Sigmoid colon (tissue), 4 donors: ENCODE results near the gene NTRK1.

Experiments
- POLR2A ChIP-seq, 2 donors: fragments of 450-650 bp; IDR thresholded peaks; one replicate each; pipeline ENCODE4 v1.6.1; 2016; ENCODE audit warnings: antibody characterized with exemption in 2 of 2, mild to moderate bottlenecking in 2 of 2, moderate library complexity in 2 of 2
- POLR2AphosphoS5 ChIP-seq, 4 donors: sonication (generic); formaldehyde crosslinking; IDR thresholded peaks; one replicate each; pipeline ENCODE4 v1.6.1; 2017; ENCODE audit warnings: antibody characterized with exemption in 4 of 4
- TF ChIP-seq, protein P1 (sequence below), 4 experiments: fragments of 450-650 bp in 3 of 4; fragments of 200-600 bp in 1 of 4; IDR thresholded peaks; one replicate each; pipeline ENCODE4 v1.5.1; 2016 to 2019; ENCODE audit warnings: antibody characterized with exemption in 4 of 4, mild to moderate bottlenecking in 3 of 4, moderate library complexity in 2 of 4

DNA sequence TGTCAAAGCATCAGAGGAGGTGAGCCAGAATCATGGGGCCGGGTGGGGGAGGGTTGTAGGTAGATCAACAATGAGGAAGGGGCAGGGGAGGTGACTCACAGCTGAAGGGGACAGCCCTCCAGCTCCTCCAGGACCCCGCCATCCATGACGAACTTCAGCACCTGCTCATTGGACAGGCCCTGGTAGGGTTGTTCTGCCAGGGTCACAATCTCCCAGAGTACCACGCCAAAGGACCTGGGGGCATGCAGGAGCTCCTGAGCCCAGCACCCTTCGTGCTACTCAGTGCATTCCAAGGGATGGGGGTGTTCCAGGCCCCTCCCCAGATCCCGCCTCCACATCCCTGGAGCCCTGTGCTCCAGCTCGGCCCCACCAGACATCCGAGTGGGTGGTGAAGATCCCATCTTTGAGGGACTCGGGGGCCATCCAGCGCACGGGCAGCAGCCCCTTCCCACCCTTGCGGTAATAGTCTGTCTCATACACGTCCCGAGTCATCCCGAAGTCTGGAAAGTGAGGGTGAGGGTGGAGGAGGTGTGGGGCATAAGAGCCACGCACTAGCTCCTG, 19.3 kb upstream of the NTRK1 start:
- TF ChIP-seq POLR2A (IDR thresholded peaks at IDR 0.05): no peak
- no peak for TF ChIP-seq POLR2AphosphoS5 (IDR thresholded peaks at IDR 0.05)
- TF ChIP-seq, protein P1, sequence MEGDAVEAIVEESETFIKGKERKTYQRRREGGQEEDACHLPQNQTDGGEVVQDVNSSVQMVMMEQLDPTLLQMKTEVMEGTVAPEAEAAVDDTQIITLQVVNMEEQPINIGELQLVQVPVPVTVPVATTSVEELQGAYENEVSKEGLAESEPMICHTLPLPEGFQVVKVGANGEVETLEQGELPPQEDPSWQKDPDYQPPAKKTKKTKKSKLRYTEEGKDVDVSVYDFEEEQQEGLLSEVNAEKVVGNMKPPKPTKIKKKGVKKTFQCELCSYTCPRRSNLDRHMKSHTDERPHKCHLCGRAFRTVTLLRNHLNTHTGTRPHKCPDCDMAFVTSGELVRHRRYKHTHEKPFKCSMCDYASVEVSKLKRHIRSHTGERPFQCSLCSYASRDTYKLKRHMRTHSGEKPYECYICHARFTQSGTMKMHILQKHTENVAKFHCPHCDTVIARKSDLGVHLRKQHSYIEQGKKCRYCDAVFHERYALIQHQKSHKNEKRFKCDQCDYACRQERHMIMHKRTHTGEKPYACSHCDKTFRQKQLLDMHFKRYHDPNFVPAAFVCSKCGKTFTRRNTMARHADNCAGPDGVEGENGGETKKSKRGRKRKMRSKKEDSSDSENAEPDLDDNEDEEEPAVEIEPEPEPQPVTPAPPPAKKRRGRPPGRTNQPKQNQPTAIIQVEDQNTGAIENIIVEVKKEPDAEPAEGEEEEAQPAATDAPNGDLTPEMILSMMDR (IDR thresholded peaks at IDR 0.05): no peak
